HCT116 (cell line): Measurements from ENCODE around the gene NINJ2. TPM values are rescaled to one million over a fixed set of nuclear protein-coding genes. Genes with fewer than 3 reads are reported as not detected.

Experiments used
- ATAC-seq: fragments of 200-7000 bp; cut with Tn5 transposase; 2 replicates; pipeline ENCODE4 v1.9.1; 2020; ENCODE audit warnings: mild to moderate bottlenecking, moderate library complexity
- BruUV-seq: library from RNA; stranded (reverse); fragments of 400-500 nt; replicated peaks from 2 replicates; lab custom pipeline; 2021; lab: Mats Ljungman, UMichigan
- CTCF ChIA-PET: fragments of 300-600 bp; sonication (Branson Sonifier 250); formaldehyde crosslinking; loops from one replicate; lab custom pipeline; 2021; ENCODE audit warnings: antibody characterized with exemption; lab: Charles Lee
- POLR2A ChIA-PET: fragments of 300-600, 350-600 bp; sonication (Branson Sonifier 250); formaldehyde crosslinking; loops from one replicate; lab custom pipeline; 2021; ENCODE audit warnings: antibody characterized with exemption; lab: Charles Lee
- RAD21 ChIA-PET, 2 experiments: fragments of 300-600 bp; sonication (Branson Sonifier 250); formaldehyde crosslinking; loops; one replicate each; lab custom pipeline; 2023; ENCODE audit warnings: low total read pairs in 2 of 2; ENCODE audit not compliant: uncharacterized antibody in 2 of 2, unreplicated experiment in 2 of 2, low non-redundant PET in 1 of 2; lab: Charles Lee
- DNase-seq: peaks from one replicate; pipeline ENCODE4 v3.0.0-alpha.2; 2010; ENCODE audit warnings: low read depth, low spot score
- H2AFZ ChIP-seq: fragments of 200-600 bp; shearing (Covaris generic), sonication (generic); 2 replicates; pipeline ENCODE4 v1.6.1; 2017; ENCODE audit warnings: low read depth, mixed run types, mixed read lengths, antibody characterized with exemption, low read length; ENCODE audit not compliant: poor library complexity, severe bottlenecking
- H3K27ac ChIP-seq: 2 replicates; pipeline ENCODE4 v1.5.1; 2012; ENCODE audit warnings: low read depth, low read length
- H3K27me3 ChIP-seq: fragments of 200-600 bp; sonication (generic); 2 replicates; pipeline ENCODE4 v1.6.1; 2016; ENCODE audit warnings: mixed run types, low read length, mixed read lengths; ENCODE audit not compliant: insufficient read depth
- H3K36me3 ChIP-seq, 2 experiments: fragments of 200-500 bp in 1 of 2; fragments of 200-600 bp in 1 of 2; sonication (Bioruptor generic) in 1 of 2; sonication (generic) in 1 of 2; 2 replicates each; pipeline versions ENCODE4 v1.5.1 to v1.6.1; 2014 to 2016; ENCODE audit warnings: low read length in 2 of 2, inconsistent platforms in 1 of 2, mixed read lengths in 1 of 2, mixed run types in 1 of 2; ENCODE audit not compliant: insufficient read depth in 2 of 2, control insufficient read depth in 1 of 2
- H3K4me1 ChIP-seq, 2 experiments: fragments of 200-600 bp in 1 of 2; sonication (generic) in 1 of 2; 2 replicates each; pipeline versions ENCODE4 v1.5.1 to v1.6.1; 2012 to 2017; ENCODE audit warnings: low read length in 2 of 2, inconsistent platforms in 1 of 2, mild to moderate bottlenecking in 1 of 2, mixed read lengths in 1 of 2, mixed run types in 1 of 2, moderate library complexity in 1 of 2; ENCODE audit not compliant: insufficient read depth in 2 of 2, control insufficient read depth in 1 of 2
- H3K4me2 ChIP-seq: fragments of 200-600 bp; sonication (generic); 2 replicates; pipeline ENCODE4 v1.6.1; 2017; ENCODE audit warnings: mixed run types, low read length, mixed read lengths
- H3K4me3 ChIP-seq, 2 experiments: fragments of 200-600 bp in 1 of 2; sonication (generic) in 1 of 2; replicated peaks in 1 of 2; 2 replicates each; pipeline ENCODE4 v1.5.1; 2011 to 2016; ENCODE audit warnings: low read length in 2 of 2, control low read depth in 1 of 2, low read depth in 1 of 2, mild to moderate bottlenecking in 1 of 2, mixed read lengths in 1 of 2, mixed run types in 1 of 2
- H3K79me2 ChIP-seq: fragments of 200-600 bp; sonication (generic); 2 replicates; pipeline ENCODE4 v1.6.1; 2017; ENCODE audit warnings: mild to moderate bottlenecking, mixed run types, low read length, moderate library complexity, mixed read lengths; ENCODE audit not compliant: insufficient read depth
- H3K9ac ChIP-seq: fragments of 200-600 bp; sonication (generic); 2 replicates; pipeline ENCODE4 v1.6.1; 2016; ENCODE audit warnings: low read length, mixed read lengths
- H3K9me2 ChIP-seq: fragments of 200-600 bp; sonication (generic), shearing (Covaris generic); 2 replicates; pipeline ENCODE4 v1.6.1; 2017; ENCODE audit warnings: mixed run types, mild to moderate bottlenecking, moderate library complexity; ENCODE audit not compliant: insufficient read depth
- H3K9me3 ChIP-seq, 2 experiments: fragments of 200-500 bp in 1 of 2; fragments of 200-600 bp in 1 of 2; sonication (Bioruptor generic) in 1 of 2; sonication (generic) in 1 of 2; 2 replicates each; pipeline ENCODE4 v1.6.1; 2014 to 2017; ENCODE audit warnings: low read length in 2 of 2, mixed read lengths in 2 of 2, inconsistent platforms in 1 of 2, low read depth in 1 of 2, mild to moderate bottlenecking in 1 of 2, mixed run types in 1 of 2, moderate library complexity in 1 of 2; ENCODE audit not compliant: control insufficient read depth in 1 of 2, insufficient read depth in 1 of 2
- H4K20me1 ChIP-seq: fragments of 200-600 bp; sonication (generic), shearing (Covaris generic); 2 replicates; pipeline ENCODE4 v1.6.1; 2017; ENCODE audit warnings: mixed run types, mild to moderate bottlenecking, moderate library complexity; ENCODE audit not compliant: insufficient read depth
- ATF3 ChIP-seq: IDR thresholded peaks from 2 replicates; pipeline ENCODE4 v1.6.1; 2012
- CBX3 ChIP-seq: IDR thresholded peaks from 2 replicates; pipeline ENCODE4 v1.6.1; 2012; ENCODE audit warnings: low read depth
- ELF1 ChIP-seq: IDR thresholded peaks from 2 replicates; pipeline ENCODE4 v1.6.1; 2012; ENCODE audit warnings: low read depth, borderline replicate concordance
- EZH2phosphoT487 ChIP-seq: fragments of 200-600 bp; IDR thresholded peaks from 2 replicates; pipeline ENCODE4 v1.6.1; 2018; ENCODE audit warnings: antibody characterized with exemption, borderline replicate concordance
- FOSL1 ChIP-seq: IDR thresholded peaks from 2 replicates; pipeline ENCODE4 v1.6.1; 2012; ENCODE audit warnings: low read depth
- POLR2A ChIP-seq: IDR thresholded peaks from 2 replicates; pipeline ENCODE4 v1.7.0; 2011; ENCODE audit warnings: borderline replicate concordance; ENCODE audit not compliant: insufficient read depth, insufficient read length; ENCODE audit errors: extremely low read depth
- POLR2AphosphoS5 ChIP-seq: IDR thresholded peaks from 2 replicates; pipeline ENCODE4 v1.6.1; 2011; ENCODE audit warnings: mild to moderate bottlenecking, low read depth, low read length, moderate library complexity
- RAD21 ChIP-seq: IDR thresholded peaks from 2 replicates; pipeline ENCODE4 v1.6.1; 2012; ENCODE audit warnings: low read depth, mild to moderate bottlenecking
- SIN3A ChIP-seq: IDR thresholded peaks from 2 replicates; pipeline ENCODE4 v1.6.1; 2012; ENCODE audit warnings: low read depth
- SRF ChIP-seq: IDR thresholded peaks from 2 replicates; pipeline ENCODE4 v1.6.1; 2012; ENCODE audit warnings: low read depth
- TCF7L2 ChIP-seq: IDR thresholded peaks from 2 replicates; pipeline ENCODE4 v1.7.0; 2011; ENCODE audit warnings: borderline replicate concordance, inconsistent platforms; ENCODE audit not compliant: insufficient read depth, insufficient read length; ENCODE audit errors: extremely low read depth
- ZBTB33 ChIP-seq: IDR thresholded peaks from 2 replicates; pipeline ENCODE4 v1.6.1; 2011; ENCODE audit warnings: mild to moderate bottlenecking, low read length, moderate library complexity; ENCODE audit not compliant: insufficient replicate concordance; ENCODE audit errors: extremely low read depth
- ZFX ChIP-seq: fragments of 450-650 bp; IDR thresholded peaks from 2 replicates; pipeline ENCODE4 v1.6.1; 2017
- intact Hi-C: fragments of 100-400 bp; cut with micrococcal nuclease; formaldehyde crosslinking; loops from 2 replicates; pipeline ENCODE4 v1.10.0; 2022
- total RNA-seq: library from RNA; stranded (reverse); gene quantifications from one replicate; pipeline ENCODE4 v1.2.1, GENCODE V29; 2021; ENCODE audit not compliant: unreplicated experiment
- TF ChIP-seq, protein P1 (sequence below): IDR thresholded peaks from 2 replicates; pipeline ENCODE4 v1.6.1; 2012
- TF ChIP-seq, protein P2 (sequence below), 3 experiments: fragments of 200-600 bp in 1 of 3; sonication (generic) in 1 of 3; IDR thresholded peaks in 2 of 3; conservative IDR thresholded peaks in 1 of 3; 2 replicates each; pipeline ENCODE4 v1.5.1; 2012 to 2017; ENCODE audit warnings: low read depth in 2 of 3, low read length in 2 of 3, antibody characterized with exemption in 1 of 3, borderline replicate concordance in 1 of 3, control low read depth in 1 of 3, mild to moderate bottlenecking in 1 of 3, mixed read lengths in 1 of 3, mixed run types in 1 of 3, moderate library complexity in 1 of 3; ENCODE audit not compliant: insufficient read depth in 1 of 3

The NINJ2 gene
- total RNA-seq, 1 experiment from 2014 or later, result not detected

DNA sequence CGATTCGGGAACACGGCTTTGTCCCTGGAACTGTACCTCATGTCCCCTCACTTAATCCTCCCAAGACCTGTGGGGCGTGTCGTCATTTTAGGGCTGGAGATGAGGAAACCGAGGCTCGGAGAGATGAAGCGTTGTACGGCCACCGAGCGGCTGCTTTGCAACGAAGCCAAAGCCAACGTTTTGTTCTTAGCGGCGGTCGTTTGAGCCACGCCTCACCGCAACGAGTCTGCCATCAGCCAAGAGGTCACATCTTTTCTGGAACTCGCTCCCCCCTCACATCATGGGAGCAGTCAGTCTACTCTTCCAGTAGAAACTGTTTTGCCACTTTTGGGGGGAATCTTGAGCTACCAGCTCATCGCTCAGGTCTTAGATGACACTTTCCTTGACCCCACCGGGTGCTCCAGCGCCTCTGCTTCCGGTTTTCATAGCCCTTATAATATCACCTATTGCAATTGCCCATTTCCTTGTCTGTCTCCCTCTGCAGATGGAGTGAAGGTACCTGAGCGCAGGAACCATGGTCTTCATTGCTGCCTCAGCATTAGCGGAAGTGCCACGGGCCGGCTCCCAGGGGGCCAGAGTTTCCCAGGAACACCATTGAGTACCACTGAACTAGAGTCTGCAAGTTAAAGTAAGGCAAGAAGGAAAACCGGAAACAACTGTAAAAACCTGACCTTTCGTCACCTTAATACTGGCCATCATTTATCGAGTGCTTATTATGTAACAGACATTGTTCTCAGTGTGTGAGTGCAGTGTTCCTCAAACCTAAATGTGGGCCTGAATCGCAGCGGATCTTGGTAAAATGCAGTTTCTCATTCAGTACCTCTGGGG, 19.6 kb downstream of the NINJ2 start (continued):
- TF ChIP-seq SIN3A (no peak), SRF (no peak), EZH2phosphoT487 (no peak), CBX3 (no peak), POLR2AphosphoS5 (no peak), ELF1 (no peak), RAD21 (no peak; the same call in 1 of the 2 replicates)
- TF ChIP-seq, protein P1, sequence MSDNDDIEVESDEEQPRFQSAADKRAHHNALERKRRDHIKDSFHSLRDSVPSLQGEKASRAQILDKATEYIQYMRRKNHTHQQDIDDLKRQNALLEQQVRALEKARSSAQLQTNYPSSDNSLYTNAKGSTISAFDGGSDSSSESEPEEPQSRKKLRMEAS, result no peak

DNA sequence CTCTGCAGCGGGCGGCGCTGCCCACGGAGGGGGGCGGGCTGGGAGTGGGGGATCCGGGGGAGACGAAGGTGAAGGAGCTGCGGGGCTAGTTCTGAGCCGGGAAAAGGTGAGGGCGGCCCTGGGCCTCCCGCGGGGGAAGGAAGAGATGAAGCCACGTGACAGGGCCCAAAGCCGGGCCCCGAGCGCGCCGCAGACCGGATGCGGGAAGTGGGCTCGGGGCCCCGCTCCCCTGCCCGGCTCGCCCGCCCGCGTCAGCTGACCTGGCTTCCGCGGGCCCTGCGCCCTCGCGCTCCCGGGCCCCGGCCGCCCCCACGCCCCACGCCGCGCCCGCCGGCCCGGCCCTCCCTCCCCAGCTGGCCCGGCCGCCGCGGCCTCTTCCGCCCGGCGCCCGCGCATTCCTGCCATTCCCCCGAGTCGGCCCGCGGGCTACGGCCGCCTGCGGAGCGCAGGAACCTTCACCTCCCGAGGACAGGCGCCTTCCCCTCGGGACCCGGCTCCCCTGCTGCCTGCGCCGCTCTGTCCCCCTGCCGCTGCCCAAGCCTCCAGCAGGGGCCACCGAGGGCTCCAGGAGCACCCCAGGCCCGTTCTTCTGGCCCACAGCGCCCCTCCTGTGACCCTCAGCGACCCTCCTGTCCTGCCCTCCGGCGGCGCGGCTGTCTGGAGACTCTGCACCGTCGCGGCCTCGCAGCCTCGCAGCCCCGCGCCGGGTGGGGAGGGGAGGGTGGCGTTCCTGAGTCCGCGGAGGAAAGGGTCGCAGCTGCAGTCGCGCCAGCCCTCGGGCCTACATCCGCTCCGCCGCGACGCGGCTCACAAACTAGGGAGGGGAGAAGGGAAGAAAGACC, 20.4 kb downstream of the NINJ2 start:
- H3K4me2 ChIP-seq, result peak overlapping the region; percentile 76
- RAD21 ChIA-PET, result no interaction called here
- peak overlapping the region; percentile 49 for H2AFZ ChIP-seq

More for the DNA sequence above, 20.4 kb downstream of the NINJ2 start:
- H3K9me3 ChIP-seq, result no peaks in the 10 kb centered on the region
- POLR2A ChIA-PET, result interaction anchor here (0.7 to 1.4 kb wide), 2 partner anchors 108 to 109 kb away, joined by 3 to 8 read pairs; partner anchors contain the start of gene WNK1
- no TSS peak for BruUV-seq
- CTCF ChIA-PET, result interaction anchor here (0.9 to 1.0 kb wide), 2 partner anchors 67 to 109 kb away, joined by 3 read pairs; partner anchors contain the start of gene WNK1
- DNase-seq (no peak), ATAC-seq (peak; percentile 81)
- peak overlapping the region; percentile 44 to 55 for H3K4me3 ChIP-seq
- H4K20me1 ChIP-seq, result no peaks in the 10 kb centered on the region
- H3K27me3 ChIP-seq, result no peaks in the 10 kb centered on the region
- H3K9me2 ChIP-seq, result no peaks in the 10 kb centered on the region
- H3K27ac ChIP-seq, result peak overlapping the region; percentile 61
- peak overlapping the region; percentile 68 for H3K9ac ChIP-seq
- H3K79me2 ChIP-seq, result no peaks in the 10 kb centered on the region
- peaks cover 10 to 47% of the 10 kb centered on the region in 2 experiments for H3K4me1 ChIP-seq
- no peaks in the 10 kb centered on the region for H3K36me3 ChIP-seq
- TF ChIP-seq ZBTB33, result no peak
- peak; percentile 73 for TF ChIP-seq POLR2AphosphoS5
- TF ChIP-seq, protein P2, sequence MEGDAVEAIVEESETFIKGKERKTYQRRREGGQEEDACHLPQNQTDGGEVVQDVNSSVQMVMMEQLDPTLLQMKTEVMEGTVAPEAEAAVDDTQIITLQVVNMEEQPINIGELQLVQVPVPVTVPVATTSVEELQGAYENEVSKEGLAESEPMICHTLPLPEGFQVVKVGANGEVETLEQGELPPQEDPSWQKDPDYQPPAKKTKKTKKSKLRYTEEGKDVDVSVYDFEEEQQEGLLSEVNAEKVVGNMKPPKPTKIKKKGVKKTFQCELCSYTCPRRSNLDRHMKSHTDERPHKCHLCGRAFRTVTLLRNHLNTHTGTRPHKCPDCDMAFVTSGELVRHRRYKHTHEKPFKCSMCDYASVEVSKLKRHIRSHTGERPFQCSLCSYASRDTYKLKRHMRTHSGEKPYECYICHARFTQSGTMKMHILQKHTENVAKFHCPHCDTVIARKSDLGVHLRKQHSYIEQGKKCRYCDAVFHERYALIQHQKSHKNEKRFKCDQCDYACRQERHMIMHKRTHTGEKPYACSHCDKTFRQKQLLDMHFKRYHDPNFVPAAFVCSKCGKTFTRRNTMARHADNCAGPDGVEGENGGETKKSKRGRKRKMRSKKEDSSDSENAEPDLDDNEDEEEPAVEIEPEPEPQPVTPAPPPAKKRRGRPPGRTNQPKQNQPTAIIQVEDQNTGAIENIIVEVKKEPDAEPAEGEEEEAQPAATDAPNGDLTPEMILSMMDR (IDR thresholded peaks at IDR 0.05 in 2 of 3, conservative IDR thresholded peaks at IDR 0.05 in 1 of 3; ENCODE audit: borderline replicate concordance in 1 of 3, insufficient read depth in 1 of 3, low read depth in 2 of 3, low read length in 2 of 3), result peak in 2 of 3 experiments; percentile 29 to 40; a peak in 2 of 6 replicates
- TF ChIP-seq POLR2A, result peak; percentile 30
- no peak for TF ChIP-seq RAD21
- TF ChIP-seq ATF3, result no peak
- TF ChIP-seq, protein P1, result peak; percentile 75
- no peak for TF ChIP-seq FOSL1
- no peak for TF ChIP-seq TCF7L2
- TF ChIP-seq ELF1, result no peak
- TF ChIP-seq ZFX, result peak; percentile 95
- intact Hi-C loops, result loop anchor here (5.0 kb wide), 1 partner anchor 109 kb away; the partner anchor contains the start of gene WNK1
